NCI-H2196 treated with DMSO at 0.1 percent for 48 hours (cell line): ENCODE data around the gene GPR142.

Experiments
- DNase-seq: peaks from one replicate; lab custom pipeline; 2025; ENCODE audit not compliant: unreplicated experiment; lab: John Stamatoyannopoulos, UW

GPR142 gene

GRCh38 chr17:74343526-74344284, 23.6 kb upstream of the GPR142 start:
- no peak for DNase-seq

- no peak for DNase-seq
These were observed 22.6 kb upstream of the GPR142 start for GRCh38 chr17:74344658-74345057.

- no peak for DNase-seq
These were observed 21.7 kb upstream of the GPR142 start for GRCh38 chr17:74345433-74346241.

GRCh38 chr17:74347646-74348045, 19.7 kb upstream of the GPR142 start:
- DNase-seq: no peak

- no peak for DNase-seq
These were observed 18.2 kb upstream of the GPR142 start for GRCh38 chr17:74349120-74349519.

GRCh38 chr17:74350486-74350885, 16.8 kb upstream of the GPR142 start:
- DNase-seq: no peak

- no peak for DNase-seq
These were observed 15.6 kb upstream of the GPR142 start for GRCh38 chr17:74351552-74352210.

- DNase-seq: no peak
These were observed 13.8 kb upstream of the GPR142 start for GRCh38 chr17:74353446-74354060.

GRCh38 chr17:74354123-74354522, 13.2 kb upstream of the GPR142 start:
- DNase-seq: no peak

- no peak for DNase-seq
These were observed 12.7 kb upstream of the GPR142 start for GRCh38 chr17:74354561-74354960.

GRCh38 chr17:74355065-74355464, 12.2 kb upstream of the GPR142 start:
- no peak for DNase-seq

GRCh38 chr17:74356646-74357465, 10.4 kb upstream of the GPR142 start:
- no peak for DNase-seq

- DNase-seq: no peak
These were observed 9.9 kb upstream of the GPR142 start for GRCh38 chr17:74357466-74357809.

- no peak for DNase-seq
These were observed 8.6 kb upstream of the GPR142 start for GRCh38 chr17:74358697-74359096.

- no peak for DNase-seq
These were observed 7.4 kb upstream of the GPR142 start for GRCh38 chr17:74359916-74360315.

GRCh38 chr17:74360899-74361229, 6.4 kb upstream of the GPR142 start:
- DNase-seq: no peak

- peak; percentile 20 for DNase-seq
These were observed 5.9 kb upstream of the GPR142 start, which contains the start of gene BTBD17 for GRCh38 chr17:74361230-74362068. Gene BTBD17, minus strand, starts transcription at chr17:74361868. Its CDS starts 49 bp downstream, at chr17:74361819.

- no peak for DNase-seq
These were observed 5.3 kb upstream of the GPR142 start for GRCh38 chr17:74362069-74362405.

GRCh38 chr17:74362810-74363498, 4.4 kb upstream of the GPR142 start:
- peak; percentile 36 for DNase-seq
